ENCODE results near the gene TMSB10.
"Not testable (repeated sequence)": the region's sequence is repeated elsewhere in the genome, so short reads cannot be mapped to it uniquely, and the experiment has no call there.

TMSB10 gene

GRCh38 chr2:84940831-84941412, 35.5 kb downstream of the TMSB10 start:
- no peak for DNase-seq

- no peak for DNase-seq
Observed at GRCh38 chr2:84942166-84942565, 36.7 kb downstream of the TMSB10 start.

GRCh38 chr2:84942964-84943421, 37.5 kb downstream of the TMSB10 start:
- DNase-seq: no peak

DNA sequence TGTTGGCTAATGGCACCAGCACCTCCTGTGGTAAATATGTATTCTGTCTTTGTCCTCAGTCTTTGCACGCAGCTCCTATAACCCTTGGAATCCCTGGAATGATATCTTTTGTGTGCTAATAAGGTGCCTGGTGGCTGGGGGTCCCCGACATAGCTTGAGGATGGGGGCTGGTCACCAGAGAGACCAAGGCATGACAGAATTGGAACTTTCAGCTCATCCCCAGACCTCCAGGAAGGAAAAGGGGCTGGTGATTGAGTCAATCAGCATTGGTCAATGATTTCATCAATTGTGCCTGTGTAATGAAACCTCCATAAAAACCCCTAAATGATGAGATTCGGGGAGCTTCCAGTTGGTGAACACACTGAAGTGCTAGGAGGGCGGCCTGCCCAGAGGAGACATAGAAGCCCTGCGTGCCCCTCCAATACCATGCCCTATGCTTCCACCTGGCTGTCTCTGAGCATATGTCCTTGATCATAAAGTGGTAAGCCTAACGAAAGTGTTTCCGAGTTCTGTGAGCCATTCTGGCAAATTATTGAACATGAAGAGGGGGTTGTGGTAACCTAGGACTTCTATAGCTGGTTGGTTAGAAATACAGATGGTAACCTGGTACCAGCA, 38.9 kb downstream of the TMSB10 start:
- no peak for DNase-seq

DNA sequence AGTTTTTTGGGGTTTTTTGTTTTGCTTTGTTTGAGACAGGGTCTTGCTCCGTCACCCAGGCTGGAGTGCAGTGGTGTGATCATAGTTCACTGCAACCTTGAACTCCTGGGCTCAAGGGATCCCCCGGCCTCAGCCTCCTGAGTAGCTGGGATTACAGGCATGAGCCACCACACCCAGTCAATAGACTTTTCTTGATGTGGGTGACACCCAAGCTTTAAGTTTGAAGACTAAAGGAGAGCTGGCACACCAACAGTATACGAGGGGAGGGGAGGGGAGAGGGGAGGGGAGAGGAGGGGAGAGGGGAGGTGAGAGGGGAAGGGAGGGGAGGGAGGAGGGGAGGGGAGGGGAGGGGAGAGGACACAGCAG, 40.4 kb downstream of the TMSB10 start:
- not testable (repeated sequence) for DNase-seq

- peak; percentile 84 for DNase-seq
Observed at GRCh38 chr2:84946204-84947009, 41.0 kb downstream of the TMSB10 start.

DNA sequence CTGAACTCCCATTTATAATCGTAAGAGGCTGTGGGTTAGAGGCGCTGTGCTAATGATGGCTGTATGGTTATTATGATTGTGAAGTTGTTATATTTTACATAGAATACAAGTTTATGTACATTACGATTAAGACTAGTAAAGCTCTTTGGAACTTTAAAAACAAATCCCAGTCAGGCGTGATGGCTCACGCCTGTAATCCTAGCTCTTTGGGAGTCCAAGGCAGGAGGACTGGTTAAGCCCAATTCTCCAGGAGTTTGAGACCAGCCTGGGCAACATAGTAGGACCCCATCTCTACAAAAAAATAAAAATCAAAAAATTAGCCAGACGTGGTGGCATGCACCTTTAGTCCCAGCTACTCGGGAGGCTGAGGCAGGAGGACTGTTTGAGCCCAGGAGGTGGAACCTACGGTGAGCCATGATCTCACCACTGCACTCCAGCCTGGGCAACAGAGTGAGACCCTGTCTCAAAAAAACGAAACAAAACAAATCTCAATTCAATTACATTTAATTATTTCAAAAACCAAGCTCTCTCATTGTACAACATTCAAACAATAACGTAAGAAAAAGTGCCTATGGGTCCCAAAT, 41.6 kb downstream of the TMSB10 start:
- no peak for DNase-seq

- DNase-seq: no peak
Observed at GRCh38 chr2:84953535-84953934, 48.1 kb downstream of the TMSB10 start.

DNA sequence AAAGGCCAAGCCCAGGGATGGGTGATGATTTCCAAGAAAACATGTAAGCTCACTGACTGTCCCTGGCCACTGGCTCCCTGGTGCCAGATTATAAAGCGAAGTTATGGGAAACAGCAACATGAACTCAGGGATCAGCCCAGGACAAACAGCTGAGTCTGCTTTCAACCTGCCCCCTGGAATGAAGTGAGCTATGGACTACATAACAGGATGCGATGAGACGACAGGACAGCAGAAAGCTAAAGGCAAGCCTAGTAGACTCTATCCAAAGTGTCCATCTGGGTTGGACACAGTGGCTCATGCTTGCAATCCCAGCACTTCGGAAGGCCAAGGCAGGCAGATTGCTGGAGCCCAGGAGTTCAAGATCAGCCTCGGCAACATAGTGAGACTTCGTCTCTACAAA, 48.9 kb downstream of the TMSB10 start:
- DNase-seq: no peak

Data from activated CD8-positive, alpha-beta memory T cell treated with anti-CD3 and anti-CD28 coated beads, Interleukin-2, amount 50 U/mL, for 48 hours (primary cell).